AG04449 (cell line): ENCODE results near the gene PERM1.
"Not testable (repeated sequence)": the region's sequence is repeated elsewhere in the genome, so short reads cannot be mapped to it uniquely, and the experiment has no call there.

Experiments
- CTCF ChIA-PET: fragments of 350-600 bp; formaldehyde crosslinking; extraction: SDS; loops from one replicate; lab custom pipeline; 2021; ENCODE audit warnings: antibody characterized with exemption; lab: Yijun Ruan, JAX
- POLR2A ChIA-PET: fragments of 400-600, 350-600 bp; formaldehyde crosslinking; extraction: SDS; loops from one replicate; lab custom pipeline; 2020; ENCODE audit warnings: antibody characterized with exemption, inconsistent platforms; lab: Yijun Ruan, JAX
- DNase-seq: peaks from one replicate; pipeline ENCODE4 v3.0.0-alpha.2; 2010; ENCODE audit warnings: low read depth, low spot score
- H3K4me3 ChIP-seq: 2 replicates; pipeline ENCODE4 v1.5.1; 2011; ENCODE audit warnings: low read depth, mild to moderate bottlenecking, control low read depth, low read length
- TF ChIP-seq, protein P1 (sequence below): IDR thresholded peaks from one replicate; pipeline ENCODE4 v1.5.1; 2011; ENCODE audit warnings: mild to moderate bottlenecking, moderate library complexity, low read length, control low read depth, inconsistent platforms; ENCODE audit not compliant: insufficient read depth; ENCODE audit errors: missing control alignments

Gene PERM1

DNA sequence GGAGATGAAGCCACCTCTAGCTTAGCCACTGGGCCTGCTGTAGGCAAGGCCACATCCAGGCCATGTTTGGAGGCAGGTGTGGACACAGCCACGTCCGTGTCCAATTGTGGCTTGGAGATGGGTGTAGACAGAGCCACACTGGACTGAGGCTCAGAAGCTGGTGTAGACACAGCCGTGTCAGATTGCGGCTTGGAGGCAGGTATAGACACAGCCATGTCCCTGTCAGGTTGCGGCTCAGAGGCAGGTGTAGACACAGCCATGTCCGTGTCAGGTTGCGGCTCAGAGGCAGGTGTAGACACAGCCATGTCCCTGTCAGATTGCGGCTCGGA lies 2.2 kb downstream of the PERM1 start:
- CTCF ChIA-PET: interaction anchor here (6.8 to 7.8 kb wide), 3 partner anchors 13 to 83 kb away, joined by 86 to 152 read pairs (median 101); partner anchors contain the start of gene HES4

DNA sequence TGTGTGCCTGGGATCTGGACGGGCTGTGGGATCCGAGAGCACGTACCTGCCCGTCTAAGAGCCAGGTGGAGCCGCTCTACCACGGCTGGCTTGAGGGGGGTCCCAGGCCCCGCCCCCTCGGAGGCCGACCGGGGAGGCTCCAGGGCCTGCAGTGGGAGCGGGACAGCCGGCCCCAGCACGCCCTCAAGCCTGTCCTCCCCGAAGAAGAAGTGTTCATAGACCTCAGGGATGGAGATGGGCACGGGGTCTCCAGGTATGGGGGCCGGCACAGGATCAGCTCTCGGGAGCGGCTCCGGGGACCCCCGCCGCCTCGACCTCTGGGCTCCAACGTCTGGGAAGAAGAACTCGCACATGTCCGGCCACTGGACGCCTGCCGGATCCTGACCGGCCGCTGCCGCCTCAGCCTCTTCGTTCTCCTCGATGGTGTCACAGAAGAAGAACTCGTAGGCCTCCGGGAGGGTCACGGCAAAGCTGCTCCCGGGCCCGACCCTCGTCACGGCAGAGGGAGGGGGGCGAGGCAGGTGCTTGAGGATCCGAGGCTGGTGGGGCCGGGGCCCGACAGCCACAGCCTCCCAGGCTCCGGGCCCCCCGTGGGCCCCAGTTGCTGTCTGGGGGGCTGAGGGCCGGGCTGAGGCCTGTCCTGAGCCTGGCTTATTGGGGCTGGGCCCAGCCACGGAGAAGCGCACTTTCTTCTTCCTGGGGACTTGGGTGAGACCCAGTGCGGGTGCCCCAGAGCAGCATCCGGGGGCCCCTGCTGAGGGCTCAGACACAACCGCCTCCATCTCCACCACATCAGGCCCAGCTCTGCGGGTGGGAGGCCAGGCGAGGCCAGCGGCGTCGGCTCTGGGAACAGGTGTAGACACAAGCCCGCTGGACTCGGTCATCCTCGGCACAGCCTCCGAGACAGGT lies 2.8 kb downstream of the PERM1 start:
- ChIA-PET POLR2A (no interaction called here), CTCF (interaction anchor here (7.0 to 7.8 kb wide), 2 partner anchors 13 to 83 kb away, joined by 86 to 152 read pairs; no protein-coding TSS in a partner anchor)
- no peak for DNase-seq
- TF ChIP-seq, protein P1, sequence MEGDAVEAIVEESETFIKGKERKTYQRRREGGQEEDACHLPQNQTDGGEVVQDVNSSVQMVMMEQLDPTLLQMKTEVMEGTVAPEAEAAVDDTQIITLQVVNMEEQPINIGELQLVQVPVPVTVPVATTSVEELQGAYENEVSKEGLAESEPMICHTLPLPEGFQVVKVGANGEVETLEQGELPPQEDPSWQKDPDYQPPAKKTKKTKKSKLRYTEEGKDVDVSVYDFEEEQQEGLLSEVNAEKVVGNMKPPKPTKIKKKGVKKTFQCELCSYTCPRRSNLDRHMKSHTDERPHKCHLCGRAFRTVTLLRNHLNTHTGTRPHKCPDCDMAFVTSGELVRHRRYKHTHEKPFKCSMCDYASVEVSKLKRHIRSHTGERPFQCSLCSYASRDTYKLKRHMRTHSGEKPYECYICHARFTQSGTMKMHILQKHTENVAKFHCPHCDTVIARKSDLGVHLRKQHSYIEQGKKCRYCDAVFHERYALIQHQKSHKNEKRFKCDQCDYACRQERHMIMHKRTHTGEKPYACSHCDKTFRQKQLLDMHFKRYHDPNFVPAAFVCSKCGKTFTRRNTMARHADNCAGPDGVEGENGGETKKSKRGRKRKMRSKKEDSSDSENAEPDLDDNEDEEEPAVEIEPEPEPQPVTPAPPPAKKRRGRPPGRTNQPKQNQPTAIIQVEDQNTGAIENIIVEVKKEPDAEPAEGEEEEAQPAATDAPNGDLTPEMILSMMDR: no peak
- no peak overlapping the region for H3K4me3 ChIP-seq

More for the DNA sequence above, 2.2 kb downstream of the PERM1 start:
- TF ChIP-seq, protein P1: no peak
- POLR2A ChIA-PET: no interaction called here
- H3K4me3 ChIP-seq: no peak overlapping the region
- no peak for DNase-seq

DNA sequence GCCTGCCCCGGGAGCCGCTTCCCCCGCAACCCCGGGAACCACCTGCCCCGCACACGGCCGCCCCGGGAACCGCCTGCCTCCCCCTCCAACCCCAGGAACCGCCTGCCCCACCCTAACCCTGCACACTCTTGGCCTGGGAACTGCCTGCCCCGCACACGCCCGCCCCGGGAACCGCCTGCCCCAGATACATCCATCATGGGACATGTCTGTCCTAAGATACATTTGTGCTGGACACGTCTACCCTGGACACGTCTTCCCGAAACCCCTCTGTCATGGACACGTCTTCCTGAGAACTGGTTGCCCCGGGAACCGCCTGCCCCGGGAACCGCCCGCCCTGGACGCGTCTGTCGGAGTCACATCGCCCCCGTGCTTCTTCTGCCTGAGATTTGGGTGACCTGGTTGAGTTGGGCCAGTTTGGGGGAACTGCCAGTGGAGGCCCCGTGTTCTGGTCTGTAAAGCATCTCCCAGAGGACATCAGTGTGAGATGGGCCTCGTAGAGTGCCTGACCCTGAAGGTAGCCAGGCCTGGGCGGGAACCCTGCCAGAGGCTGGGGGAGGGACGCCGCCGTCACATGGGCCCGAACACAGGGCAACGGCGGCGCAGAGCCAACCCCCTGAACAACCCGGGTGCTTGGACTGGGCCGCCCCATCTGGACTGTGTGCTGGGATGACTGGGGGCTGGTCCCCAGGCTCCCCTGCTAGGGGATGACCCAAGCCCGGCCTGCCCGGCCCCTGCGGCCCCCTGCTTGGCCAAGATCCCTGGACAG lies 3.6 kb downstream of the PERM1 start:
- no peak for DNase-seq
- no peak overlapping the region for H3K4me3 ChIP-seq
- ChIA-PET POLR2A (no interaction called here), CTCF (no interaction called here)
- TF ChIP-seq, protein P1: no peak

DNA sequence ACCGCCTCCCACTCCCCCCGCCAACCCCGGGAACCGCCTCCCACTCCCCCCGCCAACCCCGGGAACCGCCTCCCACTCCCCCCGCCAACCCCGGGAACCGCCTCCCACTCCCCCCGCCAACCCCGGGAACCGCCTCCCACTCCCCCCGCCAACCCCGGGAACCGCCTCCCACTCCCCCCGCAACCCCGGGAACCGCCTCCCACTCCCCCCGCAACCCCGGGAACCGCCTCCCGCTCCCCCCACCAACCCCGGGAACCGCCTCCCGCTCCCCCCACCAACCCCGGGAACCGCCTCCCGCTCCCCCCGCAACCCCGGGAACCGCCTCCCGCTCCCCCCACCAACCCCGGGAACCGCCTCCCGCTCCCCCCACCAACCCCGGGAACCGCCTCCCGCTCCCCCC lies 5.1 kb downstream of the PERM1 start:
- POLR2A ChIA-PET: interaction anchor here (2.2 kb wide), 1 partner anchor 10 kb away, joined by 8 read pairs; the partner anchor contains the start of gene PLEKHN1
- DNase-seq, H3K4me3 ChIP-seq: not testable (repeated sequence)
- CTCF ChIA-PET: interaction anchor here (0.7 to 3.2 kb wide), 12 partner anchors 7 to 107 kb away, joined by 3 to 29 read pairs (median 4); partner anchors contain the start of gene PLEKHN1

DNA sequence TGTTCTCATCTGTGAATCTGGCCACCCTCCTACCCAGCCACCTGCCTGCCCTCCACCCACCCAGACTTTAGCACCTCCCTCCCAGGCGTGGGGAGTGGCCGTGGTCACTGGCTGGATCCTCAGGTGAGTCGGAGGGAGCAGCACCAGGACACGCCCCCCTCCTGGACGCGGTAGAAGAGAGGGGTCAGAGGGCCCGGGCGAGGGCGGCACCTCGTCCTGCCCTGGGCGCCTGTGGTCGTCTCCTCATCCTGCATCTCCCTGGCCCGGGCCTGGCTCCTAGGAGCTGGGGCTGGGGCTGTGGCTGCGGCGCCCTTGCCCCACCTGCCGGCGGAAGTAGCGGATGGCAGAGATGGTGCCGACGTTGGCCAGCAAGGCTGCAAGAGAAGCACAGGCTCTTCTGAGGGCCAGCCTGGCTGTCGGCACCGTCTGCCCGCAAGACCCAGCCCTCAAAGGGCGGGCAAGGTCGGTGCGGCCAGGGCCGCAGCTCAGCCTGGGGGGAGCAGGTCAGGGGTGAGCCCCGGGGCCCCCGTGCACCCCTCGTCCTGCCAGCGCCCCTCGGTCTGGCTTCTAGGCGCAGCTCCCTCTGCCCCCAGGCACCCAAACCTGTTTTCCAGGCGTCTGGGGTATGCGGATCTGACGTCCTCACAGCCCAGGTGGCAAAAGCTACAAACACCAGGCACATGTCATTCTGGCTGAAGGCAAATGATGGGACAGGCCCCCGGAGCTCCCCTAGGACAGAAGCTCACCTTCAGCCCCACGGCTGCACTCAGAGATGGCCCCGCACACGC lies 5.8 kb downstream of the PERM1 start:
- peak overlapping the region; percentile 29 for H3K4me3 ChIP-seq
- TF ChIP-seq, protein P1: peak; percentile 87
- no peak for DNase-seq
- POLR2A ChIA-PET: interaction anchor here (2.2 kb wide), 1 partner anchor 9 kb away, joined by 8 read pairs; the partner anchor contains the start of gene PLEKHN1
- CTCF ChIA-PET: interaction anchor here (0.6 to 3.2 kb wide), 16 partner anchors 8 to 117 kb away, joined by 3 to 29 read pairs (median 4); partner anchors contain the start of genes ISG15 and PLEKHN1

DNA sequence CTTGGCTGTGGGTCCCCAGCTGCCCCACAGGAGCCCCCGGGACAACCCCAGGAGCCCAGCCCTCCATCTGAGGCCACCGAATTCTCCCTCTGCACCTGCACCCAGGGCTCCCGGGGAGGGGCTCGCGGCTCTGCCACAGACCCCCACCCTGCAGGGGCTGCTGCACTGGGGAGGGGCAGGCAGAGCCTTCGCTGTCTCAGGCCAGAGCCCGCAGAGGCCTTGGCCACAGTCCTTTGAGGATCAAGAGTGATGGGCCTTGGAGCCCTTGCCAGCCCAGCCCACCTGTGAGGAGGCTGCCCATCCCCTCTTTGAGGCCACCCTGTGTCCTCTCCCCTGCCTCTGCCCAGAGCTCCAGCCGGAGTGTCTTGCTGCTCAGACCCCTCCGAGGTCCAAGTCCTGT lies 6.5 kb downstream of the PERM1 start:
- ChIA-PET POLR2A (interaction anchor here (2.2 kb wide), 1 partner anchor 8 kb away, joined by 8 read pairs; the partner anchor contains the start of gene PLEKHN1), CTCF (interaction anchor here (0.8 to 3.2 kb wide), 11 partner anchors 8 to 102 kb away, joined by 3 to 29 read pairs (median 5); partner anchors contain the start of genes ISG15 and PLEKHN1)
- TF ChIP-seq, protein P1: no peak
- no peak overlapping the region for H3K4me3 ChIP-seq
- DNase-seq: no peak
